Measurements from ENCODE around the gene OR51S1. TPM values are rescaled to one million over a fixed set of nuclear protein-coding genes. Genes with fewer than 3 reads are reported as not detected.
"Not testable (repeated sequence)": the region's sequence is repeated elsewhere in the genome, so short reads cannot be mapped to it uniquely, and the experiment has no call there.

OR51S1 gene
- total RNA-seq, 1 experiment from 2014 or later: not detected

DNA sequence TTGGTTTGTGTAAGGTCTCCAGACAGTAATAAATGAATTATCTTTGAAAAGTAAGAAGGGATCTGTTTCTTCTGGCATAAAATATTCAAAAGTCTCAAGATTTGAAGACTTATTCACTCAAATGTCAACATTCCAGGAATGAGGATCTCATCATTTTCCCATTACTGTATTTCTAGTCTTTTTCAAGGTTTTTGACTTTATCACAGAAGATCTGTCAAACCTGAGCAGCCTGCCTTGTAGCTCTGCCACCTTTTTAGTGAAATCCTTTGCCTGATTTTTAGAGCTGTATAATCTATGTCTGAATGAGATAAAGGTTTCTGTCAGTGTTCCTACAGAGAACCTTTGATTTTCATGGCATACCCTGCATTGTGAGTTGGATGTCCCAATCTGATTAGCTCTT is 23.9 kb downstream of the OR51S1 start:
- in situ Hi-C loops (cut with HindIII; ENCODE audit: low pct_unique_long_range_greater_than_20kb, low sequenced_read_pairs): no loop called here
- no peak for DNase-seq (ENCODE audit: low read depth)

DNA sequence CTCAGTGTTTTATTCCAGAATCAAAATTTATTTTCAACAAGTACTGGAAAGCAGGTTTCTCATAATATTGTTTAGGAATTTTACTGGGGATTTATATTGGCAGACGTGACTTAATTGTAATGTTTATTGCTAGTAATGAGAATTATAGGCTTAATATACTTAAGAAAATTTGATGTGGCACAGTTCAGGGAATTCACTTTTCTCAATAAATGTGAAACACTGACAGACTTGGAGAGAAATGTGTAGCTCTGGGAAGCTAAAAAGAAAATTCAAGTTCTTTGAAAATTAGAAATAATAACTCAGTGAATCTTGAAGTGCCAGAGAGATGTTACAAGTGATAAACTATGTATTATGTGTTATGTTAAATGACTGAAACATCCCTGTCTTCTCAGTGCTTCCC is 28.0 kb downstream of the OR51S1 start, which contains the start of gene OR51F2:
Gene OR51F2, plus strand, starts transcription at position 301 of the 400 bp plus-strand sequence. CDS start 101 bp downstream, outside the sequence.
- in situ Hi-C loops (cut with HindIII; ENCODE audit: low pct_unique_long_range_greater_than_20kb, low sequenced_read_pairs): no loop called here
- no peak for DNase-seq (ENCODE audit: low read depth)

DNA sequence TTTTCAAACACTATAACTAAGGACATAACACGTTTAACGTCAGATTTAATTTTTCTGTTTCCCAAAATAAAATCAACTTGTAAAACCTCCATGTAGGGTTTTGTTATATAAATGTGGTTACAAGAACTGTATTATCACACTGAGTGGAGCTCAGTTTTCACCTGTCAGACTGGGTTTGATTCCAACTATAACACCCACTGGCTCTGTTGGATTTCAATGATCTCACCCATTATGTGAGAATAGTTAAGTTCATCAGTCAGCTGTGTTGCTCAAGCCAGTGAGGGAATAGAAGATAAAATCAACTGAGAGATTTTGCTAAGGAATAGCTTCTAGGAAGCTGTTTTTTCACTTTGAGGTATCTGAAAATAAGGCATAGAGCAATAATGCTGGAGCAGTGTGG is 39.8 kb downstream of the OR51S1 start:
- in situ Hi-C loops (cut with HindIII; ENCODE audit: low pct_unique_long_range_greater_than_20kb, low sequenced_read_pairs): no loop called here
- DNase-seq (ENCODE audit: low read depth): no peak

DNA sequence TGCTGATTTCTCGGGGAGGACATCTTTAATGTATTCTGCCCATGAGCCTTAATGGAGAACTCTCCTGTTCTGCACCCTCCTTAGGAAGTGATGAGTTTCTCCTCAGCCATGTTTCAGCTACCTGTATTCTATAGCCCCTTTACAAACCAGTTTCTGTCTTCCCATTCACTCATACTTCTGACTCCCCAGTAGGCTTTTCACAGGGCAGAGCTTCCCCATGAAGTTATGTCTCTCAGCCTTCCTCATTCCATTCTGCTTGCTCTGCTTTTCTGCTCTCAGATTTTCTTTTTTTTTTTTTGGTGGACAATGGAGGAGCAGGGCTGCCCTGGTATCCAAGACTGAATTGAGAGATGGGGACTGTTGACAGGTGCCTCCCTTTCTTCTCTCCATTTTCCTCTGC is 40.5 kb downstream of the OR51S1 start:
- in situ Hi-C loops (cut with HindIII; ENCODE audit: low pct_unique_long_range_greater_than_20kb, low sequenced_read_pairs): no loop called here
- no peak for DNase-seq (ENCODE audit: low read depth)

DNA sequence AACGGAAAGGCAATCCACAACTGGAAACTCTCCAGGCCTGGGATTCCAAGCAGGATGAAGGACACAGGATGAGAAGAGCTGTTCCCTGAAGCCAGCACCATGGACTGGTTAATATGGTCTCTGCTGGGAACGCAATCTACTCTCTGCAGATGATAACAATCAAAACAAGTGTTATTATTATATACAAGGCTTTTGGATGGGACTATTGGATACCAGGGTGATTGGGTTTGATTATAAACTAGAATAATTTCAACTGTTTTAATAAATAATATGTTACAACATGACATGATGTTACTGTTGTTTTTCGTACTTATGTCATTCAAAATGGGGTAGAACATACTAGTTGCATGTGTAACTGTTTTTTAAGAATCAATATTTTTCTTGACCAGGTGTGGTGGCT is 44.7 kb downstream of the OR51S1 start, which contains the start of gene OR52R1:
Gene OR52R1, minus strand, starts transcription at position 101 of the 400 bp plus-strand sequence. Its CDS starts 0 bp downstream, at position 101.
- in situ Hi-C loops (cut with HindIII; ENCODE audit: low pct_unique_long_range_greater_than_20kb, low sequenced_read_pairs): no loop called here

DNA sequence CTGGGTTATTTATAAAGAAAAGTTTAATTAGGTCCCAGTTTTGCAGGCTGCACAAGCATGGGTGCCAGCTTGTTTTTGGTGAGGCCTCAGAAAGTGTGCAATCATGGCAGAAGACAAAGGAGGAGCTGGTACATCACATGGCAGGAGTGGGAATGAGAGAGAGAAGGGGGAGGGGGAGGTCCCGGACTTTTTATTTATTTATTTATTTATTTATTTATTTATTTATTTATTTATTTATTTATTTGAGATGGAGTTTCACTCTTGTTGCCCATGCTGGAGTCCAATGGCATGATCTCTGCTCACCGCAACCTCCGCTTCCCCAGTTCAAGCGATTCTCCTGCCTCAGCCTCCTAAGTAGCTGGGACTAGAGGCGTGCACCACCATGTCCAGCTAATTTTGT is 47.7 kb downstream of the OR51S1 start:
- DNase-seq (ENCODE audit: low read depth); in situ Hi-C loops (cut with HindIII; ENCODE audit: low pct_unique_long_range_greater_than_20kb, low sequenced_read_pairs): not testable (repeated sequence)

More for the DNA sequence above, 44.7 kb downstream of the OR51S1 start, which contains the start of gene OR52R1:
- no peak for DNase-seq (ENCODE audit: low read depth)

DNA sequence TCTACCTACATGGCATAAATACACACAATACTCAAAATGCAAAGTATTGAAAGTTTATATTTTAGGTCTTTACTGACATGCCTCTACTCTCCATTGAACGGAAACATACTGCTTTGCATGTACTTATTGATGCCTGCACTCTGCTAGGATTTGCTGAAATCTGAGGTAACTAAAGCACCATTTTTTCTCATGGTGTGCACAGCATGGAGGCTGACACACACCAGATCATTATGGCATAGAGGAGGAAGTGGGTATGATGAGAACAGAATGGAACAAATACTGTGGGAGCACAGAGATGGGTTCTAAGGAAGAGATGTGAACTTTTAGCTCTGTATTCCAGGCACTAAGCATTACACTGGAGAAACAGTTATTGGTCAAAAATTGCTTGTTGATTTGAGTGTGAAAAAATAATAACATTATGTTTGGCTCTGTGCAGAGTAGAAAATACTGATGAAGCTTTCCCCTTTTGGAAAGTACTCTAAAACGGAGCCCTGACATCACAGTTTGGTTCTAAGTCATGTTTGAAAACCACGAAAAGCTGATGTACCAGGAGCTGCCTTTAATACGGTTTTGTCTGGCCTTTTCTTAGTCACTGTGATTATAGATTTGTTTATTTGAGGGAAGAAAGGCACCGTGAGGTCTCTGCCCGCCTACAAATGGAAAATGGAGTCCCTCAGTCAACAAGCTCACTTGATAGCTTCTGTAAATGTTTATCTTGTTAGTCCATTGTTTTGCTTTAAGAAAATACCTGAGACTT is 50.4 kb downstream of the OR51S1 start:
- in situ Hi-C loops (cut with HindIII; ENCODE audit: low pct_unique_long_range_greater_than_20kb, low sequenced_read_pairs): no loop called here
- DNase-seq (ENCODE audit: low read depth): no peak

Other genes with a start within 250 kb of the OR51S1 start
- gene TRIM68, start 241.0 kb downstream of the OR51S1 start, total RNA-seq (2014; rRNA removed; shearing (Covaris generic); ENCODE audit: low replicate concordance): 10.2 and 13.7 TPM in 2 replicates
- gene OR51D1, start 211.7 kb downstream of the OR51S1 start, total RNA-seq (2014; rRNA removed; shearing (Covaris generic); ENCODE audit: low replicate concordance): not detected in 2 replicates
- gene OR51E1, start 205.2 kb downstream of the OR51S1 start, total RNA-seq (2014; rRNA removed; shearing (Covaris generic); ENCODE audit: low replicate concordance): not detected in 2 replicates
- 0.17 TPM in 1 of 2 replicates, not detected in the other for gene OR51E2, start 151.4 kb downstream of the OR51S1 start, total RNA-seq (2014; rRNA removed; shearing (Covaris generic); ENCODE audit: low replicate concordance)
- gene MMP26, start 144.4 kb downstream of the OR51S1 start, total RNA-seq (2014; rRNA removed; shearing (Covaris generic); ENCODE audit: low replicate concordance): not detected in 2 replicates
- gene OR51F1, start 79.3 kb downstream of the OR51S1 start, total RNA-seq (2014; rRNA removed; shearing (Covaris generic); ENCODE audit: low replicate concordance): not detected in 2 replicates
- not detected in 2 replicates for gene OR52R1, start 44.8 kb downstream of the OR51S1 start, total RNA-seq (2014; rRNA removed; shearing (Covaris generic); ENCODE audit: low replicate concordance)
- gene OR51F2, start 27.9 kb downstream of the OR51S1 start, total RNA-seq (2014; rRNA removed; shearing (Covaris generic); ENCODE audit: low replicate concordance): not detected in 2 replicates
- gene OR51T1, start 32.7 kb upstream of the OR51S1 start, total RNA-seq (2014; rRNA removed; shearing (Covaris generic); ENCODE audit: low replicate concordance): not detected in 2 replicates
- gene OR51A7, start 54.6 kb upstream of the OR51S1 start, total RNA-seq (2014; rRNA removed; shearing (Covaris generic); ENCODE audit: low replicate concordance): not detected in 2 replicates
- gene OR51G2, start 70.1 kb upstream of the OR51S1 start, total RNA-seq (2014; rRNA removed; shearing (Covaris generic); ENCODE audit: low replicate concordance): not detected in 2 replicates
- not detected in 2 replicates for gene OR51G1, start 75.1 kb upstream of the OR51S1 start, total RNA-seq (2014; rRNA removed; shearing (Covaris generic); ENCODE audit: low replicate concordance)
- not detected in 2 replicates for gene OR51A4, start 98.4 kb upstream of the OR51S1 start, total RNA-seq (2014; rRNA removed; shearing (Covaris generic); ENCODE audit: low replicate concordance)
- gene OR51A2, start 106.5 kb upstream of the OR51S1 start, total RNA-seq (2014; rRNA removed; shearing (Covaris generic); ENCODE audit: low replicate concordance): not detected in 2 replicates
- gene OR51L1, start 145.6 kb upstream of the OR51S1 start, total RNA-seq (2014; rRNA removed; shearing (Covaris generic); ENCODE audit: low replicate concordance): not detected in 2 replicates
- gene OR52J3, start 197.3 kb upstream of the OR51S1 start, total RNA-seq (2014; rRNA removed; shearing (Covaris generic); ENCODE audit: low replicate concordance): not detected in 2 replicates
- not detected in 2 replicates for gene OR52E2, start 210.4 kb upstream of the OR51S1 start, total RNA-seq (2014; rRNA removed; shearing (Covaris generic); ENCODE audit: low replicate concordance)
- not detected in 2 replicates for gene OR52E1, start 220.4 kb upstream of the OR51S1 start, total RNA-seq (2014; rRNA removed; shearing (Covaris generic); ENCODE audit: low replicate concordance)

Data from Caki2 (cell line).